Measurements from ENCODE around the gene DCC. TPM values are rescaled to one million over a fixed set of nuclear protein-coding genes. Genes with fewer than 3 reads are reported as not detected.

DCC gene
- total RNA-seq, 1 experiment from 2014 or later = not detected

DNA sequence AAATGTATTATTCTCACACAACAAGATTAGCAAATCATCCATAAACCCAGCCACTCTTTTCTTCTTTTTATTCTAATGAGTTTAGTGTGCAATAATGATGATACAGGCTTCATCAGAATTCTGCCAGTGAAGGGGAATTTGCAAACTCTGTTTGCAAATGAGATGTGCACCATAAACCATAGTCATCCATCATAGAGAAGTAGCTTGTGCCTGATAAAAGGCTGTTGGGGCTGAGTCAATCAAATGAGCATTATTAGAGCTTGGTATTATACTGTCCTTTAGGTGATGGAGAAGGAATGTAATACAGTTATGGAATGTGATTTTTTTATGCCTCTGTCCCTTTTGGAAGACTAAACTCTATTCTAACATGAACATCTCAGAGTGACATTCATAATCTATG is 101.8 kb downstream of the DCC start:
- no TSS peak for BruUV-seq (replicated peaks)
- Histone ChIP-seq H3K79me2 (ENCODE audit: insufficient read depth, low read length) (no peaks in the 10 kb centered on the region), H3K27me3 (ENCODE audit: insufficient read depth, low read length) (no peaks in the 10 kb centered on the region), H3K36me3 (ENCODE audit: control insufficient read depth in 1 of 2, insufficient read depth in 2 of 2, low read length in 2 of 2) (no peaks in the 10 kb centered on the region), H3K4me3 (replicated peaks in 1 of 2; ENCODE audit: low read depth in 1 of 2, low read length in 2 of 2) (no peak overlapping the region), H3K27ac (ENCODE audit: low read depth, low read length) (no peak overlapping the region), H3K4me1 (ENCODE audit: control insufficient read depth in 1 of 2, insufficient read depth in 2 of 2, low read length in 2 of 2) (no peaks in the 10 kb centered on the region), H3K9ac (ENCODE audit: low read length) (no peak overlapping the region), H3K9me2 (ENCODE audit: insufficient read depth) (no peaks in the 10 kb centered on the region), H4K20me1 (ENCODE audit: insufficient read depth) (no peaks in the 10 kb centered on the region), H3K4me2 (ENCODE audit: low read length) (no peak overlapping the region), H3K9me3 (ENCODE audit: control insufficient read depth in 1 of 2, insufficient read depth in 1 of 2, low read depth in 1 of 2, low read length in 2 of 2) (peaks cover 7 to 8% of the 10 kb centered on the region in 2 experiments; a peak in 2 of 4 replicates), H2AFZ (ENCODE audit: low read depth, low read length, poor library complexity, severe bottlenecking) (no peak overlapping the region)
- CTCF ChIA-PET = no interaction called here
- POLR2A ChIA-PET = no interaction called here
- TF ChIP-seq, protein P1, sequence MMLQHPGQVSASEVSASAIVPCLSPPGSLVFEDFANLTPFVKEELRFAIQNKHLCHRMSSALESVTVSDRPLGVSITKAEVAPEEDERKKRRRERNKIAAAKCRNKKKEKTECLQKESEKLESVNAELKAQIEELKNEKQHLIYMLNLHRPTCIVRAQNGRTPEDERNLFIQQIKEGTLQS (IDR thresholded peaks at IDR 0.05) = no peak
- TF ChIP-seq, protein P2, sequence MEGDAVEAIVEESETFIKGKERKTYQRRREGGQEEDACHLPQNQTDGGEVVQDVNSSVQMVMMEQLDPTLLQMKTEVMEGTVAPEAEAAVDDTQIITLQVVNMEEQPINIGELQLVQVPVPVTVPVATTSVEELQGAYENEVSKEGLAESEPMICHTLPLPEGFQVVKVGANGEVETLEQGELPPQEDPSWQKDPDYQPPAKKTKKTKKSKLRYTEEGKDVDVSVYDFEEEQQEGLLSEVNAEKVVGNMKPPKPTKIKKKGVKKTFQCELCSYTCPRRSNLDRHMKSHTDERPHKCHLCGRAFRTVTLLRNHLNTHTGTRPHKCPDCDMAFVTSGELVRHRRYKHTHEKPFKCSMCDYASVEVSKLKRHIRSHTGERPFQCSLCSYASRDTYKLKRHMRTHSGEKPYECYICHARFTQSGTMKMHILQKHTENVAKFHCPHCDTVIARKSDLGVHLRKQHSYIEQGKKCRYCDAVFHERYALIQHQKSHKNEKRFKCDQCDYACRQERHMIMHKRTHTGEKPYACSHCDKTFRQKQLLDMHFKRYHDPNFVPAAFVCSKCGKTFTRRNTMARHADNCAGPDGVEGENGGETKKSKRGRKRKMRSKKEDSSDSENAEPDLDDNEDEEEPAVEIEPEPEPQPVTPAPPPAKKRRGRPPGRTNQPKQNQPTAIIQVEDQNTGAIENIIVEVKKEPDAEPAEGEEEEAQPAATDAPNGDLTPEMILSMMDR (IDR thresholded peaks at IDR 0.05 in 2 of 3, conservative IDR thresholded peaks at IDR 0.05 in 1 of 3; ENCODE audit: borderline replicate concordance in 1 of 3, insufficient read depth in 1 of 3, low read depth in 2 of 3, low read length in 2 of 3) = no peak
- TF ChIP-seq ZNF274 (IDR thresholded peaks at IDR 0.05; ENCODE audit: low read depth, low read length) (no peak), YY1 (IDR thresholded peaks at IDR 0.05; ENCODE audit: extremely low read depth, insufficient replicate concordance, low read depth, low read length) (no peak), CEBPB (IDR thresholded peaks at IDR 0.05; ENCODE audit: low read depth) (no peak)
- DNase-seq (ENCODE audit: low read depth, low spot score) = no peak
- ATAC-seq = no peak
- RAD21 ChIA-PET (ENCODE audit: low non-redundant PET in 1 of 2, low total read pairs in 2 of 2, uncharacterized antibody in 2 of 2, unreplicated experiment in 2 of 2) = no interaction called here
- intact Hi-C loops (cut with micrococcal nuclease) = no loop called here

DNA sequence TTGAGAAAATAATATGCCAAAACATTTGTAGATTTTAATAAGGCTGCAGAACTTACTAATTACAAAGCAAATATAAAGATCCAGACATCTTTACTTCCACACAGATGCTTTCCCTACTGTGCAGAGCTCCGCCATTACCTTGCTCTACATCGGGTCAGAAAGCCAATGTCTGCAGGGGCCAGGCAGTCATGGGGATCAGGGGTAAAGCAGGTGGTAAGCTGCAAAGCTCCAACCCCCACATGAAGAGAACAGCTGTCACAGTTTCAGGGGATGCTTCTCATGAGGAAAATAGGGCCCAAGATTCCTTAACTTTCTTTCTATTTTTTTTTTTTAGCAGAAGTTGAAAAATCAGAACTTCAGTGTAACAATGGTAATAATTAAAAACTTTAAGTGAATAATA is 102.7 kb downstream of the DCC start:
- no peak for DNase-seq (ENCODE audit: low read depth, low spot score)
- H3K4me2 ChIP-seq (ENCODE audit: low read length) = no peak overlapping the region
- no peaks in the 10 kb centered on the region for H3K27me3 ChIP-seq (ENCODE audit: insufficient read depth, low read length)
- RAD21 ChIA-PET (ENCODE audit: low non-redundant PET in 1 of 2, low total read pairs in 2 of 2, uncharacterized antibody in 2 of 2, unreplicated experiment in 2 of 2) = no interaction called here
- CTCF ChIA-PET = no interaction called here
- no peak overlapping the region for H3K27ac ChIP-seq (ENCODE audit: low read depth, low read length)
- H3K4me3 ChIP-seq (replicated peaks in 1 of 2; ENCODE audit: low read depth in 1 of 2, low read length in 2 of 2) = no peak overlapping the region
- no peaks in the 10 kb centered on the region for H3K36me3 ChIP-seq (ENCODE audit: control insufficient read depth in 1 of 2, insufficient read depth in 2 of 2, low read length in 2 of 2)
- POLR2A ChIA-PET = no interaction called here
- no peak overlapping the region for H3K9ac ChIP-seq (ENCODE audit: low read length)
- H4K20me1 ChIP-seq (ENCODE audit: insufficient read depth) = no peaks in the 10 kb centered on the region
- TF ChIP-seq CEBPB (IDR thresholded peaks at IDR 0.05; ENCODE audit: low read depth) = no peak
- no peak for TF ChIP-seq FOSL1 (IDR thresholded peaks at IDR 0.05; ENCODE audit: low read depth)
- TF ChIP-seq ZFX (IDR thresholded peaks at IDR 0.05) = no peak
- TF ChIP-seq POLR2AphosphoS5 (IDR thresholded peaks at IDR 0.05; ENCODE audit: low read depth, low read length) = no peak
- TF ChIP-seq, protein P1 (IDR thresholded peaks at IDR 0.05) = no peak
- intact Hi-C loops (cut with micrococcal nuclease) = no loop called here
- no TSS peak for BruUV-seq (replicated peaks)
- no peaks in the 10 kb centered on the region for H3K4me1 ChIP-seq (ENCODE audit: control insufficient read depth in 1 of 2, insufficient read depth in 2 of 2, low read length in 2 of 2)
- H3K79me2 ChIP-seq (ENCODE audit: insufficient read depth, low read length) = no peaks in the 10 kb centered on the region
- H2AFZ ChIP-seq (ENCODE audit: low read depth, low read length, poor library complexity, severe bottlenecking) = no peak overlapping the region
- H3K9me2 ChIP-seq (ENCODE audit: insufficient read depth) = no peaks in the 10 kb centered on the region
- peaks cover 7 to 14% of the 10 kb centered on the region in 2 experiments; a peak in 2 of 4 replicates for H3K9me3 ChIP-seq (ENCODE audit: control insufficient read depth in 1 of 2, insufficient read depth in 1 of 2, low read depth in 1 of 2, low read length in 2 of 2)
- ATAC-seq = no peak

All from HCT116 (cell line).